H1 (cell line): ENCODE results near the gene NUAK1. TPM values are rescaled to one million over a fixed set of nuclear protein-coding genes. Genes with fewer than 3 reads are reported as not detected.

Experiments used
- CTCF ChIA-PET: fragments of 300-600 bp; sonication (Branson Sonifier 250); formaldehyde crosslinking; loops from one replicate; lab custom pipeline; 2021; ENCODE audit not compliant: partially characterized antibody; lab: Charles Lee
- POLR2A ChIA-PET: fragments of 300-600 bp; sonication (Branson Sonifier 250); formaldehyde crosslinking; loops from one replicate; lab custom pipeline; 2021; ENCODE audit warnings: inconsistent platforms; ENCODE audit not compliant: partially characterized antibody; lab: Charles Lee
- DNase-seq, 2 experiments: peaks; one replicate each; pipeline versions ENCODE4 v3.0.0 to v3.0.0-alpha.2; 2010 to 2022; ENCODE audit warnings: low spot score in 2 of 2, low read depth in 1 of 2, mixed read lengths in 1 of 2
- FAIRE-seq: peaks from 2 replicates; lab custom pipeline; 2011; peaks lifted over from hg19 to GRCh38; lab: Jason Lieb, UNC
- H2AFZ ChIP-seq: 2 replicates; pipeline ENCODE4 v1.8.1; 2012; ENCODE audit warnings: low read length, inconsistent platforms
- H2AK5ac ChIP-seq: 2 replicates; pipeline ENCODE4 v1.6.1; 2013; ENCODE audit warnings: low read depth, low read length
- H2BK120ac ChIP-seq: replicated peaks from 2 replicates; pipeline ENCODE3; 2013; ENCODE audit warnings: low read depth, low read length, inconsistent platforms
- H2BK12ac ChIP-seq: 2 replicates; pipeline ENCODE4 v1.6.1; 2013; ENCODE audit warnings: low read depth, low read length
- H2BK15ac ChIP-seq: 2 replicates; pipeline ENCODE4 v1.6.1; 2013; ENCODE audit warnings: low read length
- H2BK20ac ChIP-seq: 2 replicates; pipeline ENCODE4 v1.6.1; 2013; ENCODE audit warnings: low read length
- H2BK5ac ChIP-seq: 2 replicates; pipeline ENCODE4 v1.6.1; 2013; ENCODE audit warnings: low read depth, low read length
- H3K14ac ChIP-seq: 2 replicates; pipeline ENCODE4 v1.6.1; 2013; ENCODE audit warnings: inconsistent platforms; ENCODE audit not compliant: insufficient read length
- H3K18ac ChIP-seq: 2 replicates; pipeline ENCODE4 v1.6.1; 2013; ENCODE audit warnings: low read length; ENCODE audit errors: extremely low read depth
- H3K23ac ChIP-seq: 2 replicates; pipeline ENCODE4 v1.6.1; 2013; ENCODE audit warnings: inconsistent platforms; ENCODE audit not compliant: insufficient read length
- H3K23me2 ChIP-seq: 2 replicates; pipeline ENCODE4 v1.6.1; 2013; ENCODE audit warnings: low read depth, low read length
- H3K27ac ChIP-seq: 2 replicates; pipeline ENCODE4 v1.6.1; 2011; ENCODE audit warnings: low read depth, low read length, inconsistent platforms
- H3K27me3 ChIP-seq, 4 experiments: replicated peaks in 1 of 4; 1 replicate in 1 of 4; 2 replicates in 3 of 4; pipeline versions ENCODE4 v1.6.1 to v1.8.1; 2011 to 2013; ENCODE audit warnings: low read length in 3 of 4, mild to moderate bottlenecking in 3 of 4, inconsistent platforms in 2 of 4, mixed read lengths in 2 of 4, moderate library complexity in 1 of 4; ENCODE audit not compliant: control insufficient read depth in 3 of 4, insufficient read depth in 3 of 4; ENCODE audit errors: extremely low read depth in 1 of 4
- H3K36me3 ChIP-seq, 4 experiments: 2 replicates each; pipeline versions ENCODE4 v1.6.1 to v1.8.1; 2011 to 2013; ENCODE audit warnings: mild to moderate bottlenecking in 4 of 4, low read length in 3 of 4, moderate library complexity in 2 of 4, control low read depth in 1 of 4, inconsistent platforms in 1 of 4; ENCODE audit not compliant: insufficient read depth in 4 of 4, control insufficient read depth in 2 of 4
- H3K4ac ChIP-seq: replicated peaks from 2 replicates; pipeline ENCODE3; 2013; ENCODE audit warnings: low read length, low read depth, mixed read lengths, inconsistent platforms; ENCODE audit not compliant: insufficient read length
- H3K4me1 ChIP-seq, 4 experiments: replicated peaks in 1 of 4; 1 replicate in 1 of 4; 2 replicates in 3 of 4; pipeline versions ENCODE4 v1.6.1 to v1.8.1; 2011 to 2013; ENCODE audit warnings: low read length in 3 of 4, inconsistent platforms in 2 of 4, mixed read lengths in 1 of 4; ENCODE audit not compliant: insufficient read depth in 4 of 4, control insufficient read depth in 3 of 4
- H3K4me2 ChIP-seq, 2 experiments: 2 replicates each; pipeline versions ENCODE4 v1.6.1 to v1.8.1; 2011 to 2013; ENCODE audit warnings: low read depth in 2 of 2, low read length in 2 of 2, control low read depth in 1 of 2, inconsistent platforms in 1 of 2, mild to moderate bottlenecking in 1 of 2; ENCODE audit not compliant: insufficient read depth in 1 of 2
- H3K4me3 ChIP-seq, 4 experiments: fragments of 200-600, 300-600 bp in 1 of 4; sonication (generic), shearing (Covaris generic), sonication (Bioruptor Twin) in 1 of 4; 2 replicates each; pipeline versions ENCODE4 v1.5.1 to v1.8.1; 2011 to 2016; ENCODE audit warnings: low read length in 4 of 4, low read depth in 3 of 4, control low read depth in 2 of 4, inconsistent platforms in 2 of 4, mild to moderate bottlenecking in 2 of 4, mixed read lengths in 1 of 4, moderate library complexity in 1 of 4; ENCODE audit not compliant: insufficient read depth in 2 of 4; ENCODE audit errors: extremely low read depth in 1 of 4
- H3K56ac ChIP-seq: replicated peaks from 2 replicates; pipeline ENCODE3; 2013; ENCODE audit warnings: low read depth, mild to moderate bottlenecking, mixed read lengths, low read length, inconsistent platforms; ENCODE audit not compliant: insufficient read length
- H3K79me1 ChIP-seq: 2 replicates; pipeline ENCODE4 v1.6.1; 2013; ENCODE audit warnings: low read depth, low read length, control low read depth
- H3K79me2 ChIP-seq, 2 experiments: 2 replicates each; pipeline versions ENCODE4 v1.6.1 to v1.8.1; 2012 to 2013; ENCODE audit warnings: low read length in 2 of 2, mild to moderate bottlenecking in 2 of 2, inconsistent platforms in 1 of 2; ENCODE audit not compliant: insufficient read depth in 2 of 2, control insufficient read depth in 1 of 2
- H3K9ac ChIP-seq, 4 experiments: replicated peaks in 1 of 4; 1 replicate in 1 of 4; 2 replicates in 3 of 4; pipeline versions ENCODE4 v1.6.1 to v1.8.1; 2011 to 2013; ENCODE audit warnings: low read depth in 3 of 4, low read length in 3 of 4, control low read depth in 2 of 4, mild to moderate bottlenecking in 2 of 4, moderate library complexity in 2 of 4, inconsistent platforms in 1 of 4; ENCODE audit errors: extremely low read depth in 1 of 4
- H3K9me3 ChIP-seq, 2 experiments: 2 replicates each; pipeline versions ENCODE4 v1.6.1 to v1.8.1; 2012 to 2013; ENCODE audit warnings: mild to moderate bottlenecking in 2 of 2, moderate library complexity in 2 of 2, control low read depth in 1 of 2, inconsistent platforms in 1 of 2, low read depth in 1 of 2, low read length in 1 of 2, mixed read lengths in 1 of 2; ENCODE audit not compliant: insufficient read depth in 2 of 2
- H4K20me1 ChIP-seq, 2 experiments: replicated peaks in 1 of 2; 2 replicates each; pipeline versions ENCODE3 to v1.8.1; 2011 to 2013; ENCODE audit warnings: inconsistent platforms in 2 of 2, low read length in 2 of 2, mild to moderate bottlenecking in 1 of 2; ENCODE audit not compliant: insufficient read depth in 2 of 2, control insufficient read depth in 1 of 2
- H4K5ac ChIP-seq: 2 replicates; pipeline ENCODE4 v1.6.1; 2013; ENCODE audit warnings: low read length, low read depth, mixed read lengths, inconsistent platforms; ENCODE audit not compliant: insufficient read length
- H4K8ac ChIP-seq: 2 replicates; pipeline ENCODE4 v1.8.0; 2013; ENCODE audit warnings: mild to moderate bottlenecking, moderate library complexity, low read length, inconsistent platforms; ENCODE audit not compliant: insufficient read depth; ENCODE audit errors: extremely low read depth
- H4K91ac ChIP-seq: replicated peaks from 2 replicates; pipeline ENCODE3; 2013; ENCODE audit warnings: low read length, mixed read lengths, inconsistent platforms; ENCODE audit not compliant: insufficient read length
- FOSL1 ChIP-seq: IDR thresholded peaks from 2 replicates; pipeline ENCODE4 v1.6.1; 2011; ENCODE audit warnings: mild to moderate bottlenecking, low read depth, low read length, moderate library complexity; ENCODE audit not compliant: insufficient read depth
- JUND ChIP-seq: IDR thresholded peaks from 2 replicates; pipeline ENCODE4 v1.6.1; 2011; ENCODE audit warnings: mild to moderate bottlenecking, improper control_type of control experiment, low read length
- ZNF274 ChIP-seq: IDR thresholded peaks from 2 replicates; pipeline ENCODE4 v1.7.0; 2012; ENCODE audit warnings: low read length, borderline replicate concordance; ENCODE audit errors: extremely low read depth
- WGBS, 2 experiments: shearing (Covaris generic) in 1 of 2; methylation state at CpG; one replicate each; pipeline versions ENCODE4 v1.1.6 to v1.1.7; 2013 to 2015; ENCODE audit warnings: low lambda C conversion rate in 2 of 2, mixed read lengths in 2 of 2, inconsistent platforms in 1 of 2, low coverage in 1 of 2, missing lambda C conversion rate in 1 of 2; ENCODE audit not compliant: insufficient replicate concordance in 2 of 2, insufficient coverage in 1 of 2, insufficient read length in 1 of 2; ENCODE audit errors: extremely low coverage in 1 of 2, missing lambda C conversion rate in 1 of 2; 5-methylcytosine and 5-hydroxymethylcytosine counted together
- polyA plus RNA-seq, 7 experiments: library from polyadenylated mRNA; depleted of rRNA in 3 of 7; stranded (reverse) in 5 of 7; unstranded in 2 of 7; fragments of >200 nt in 5 of 7; fragments of 200-250 nt in 2 of 7; gene quantifications; 1 replicate in 5 of 7; 2 replicates in 1 of 7; 4 replicates in 1 of 7; pipeline versions ENCODE4 v1.2.1 to v1.2.3, GENCODE V29; 2011 to 2013; ENCODE audit warnings: missing spikeins in 2 of 7, mixed read lengths in 2 of 7
- total RNA-seq: library from RNA; stranded (reverse); fragmentation: NEBNext Ultra II Directional; extraction: Animal tissue kit (Norgen Biotek cat#: 25700); gene quantifications from 2 replicates; pipeline ENCODE4 v1.2.1, GENCODE V29; 2021
- TF ChIP-seq, protein P1 (sequence below), 3 experiments: IDR thresholded peaks; 1 replicate in 2 of 3; 2 replicates in 1 of 3; pipeline versions ENCODE4 v1.5.1 to v1.6.1; 2011; ENCODE audit warnings: low read length in 3 of 3, mild to moderate bottlenecking in 3 of 3, inconsistent platforms in 2 of 3, low read depth in 1 of 3, moderate library complexity in 1 of 3; ENCODE audit not compliant: insufficient read depth in 1 of 3; ENCODE audit errors: control extremely low read depth in 1 of 3

Gene NUAK1
- total and polyA plus RNA-seq, 2 of the 8 experiments (the other 6 are each of a cell fraction or from before 2014, with no cell fraction given): 6.7 to 18.2 TPM

DNA sequence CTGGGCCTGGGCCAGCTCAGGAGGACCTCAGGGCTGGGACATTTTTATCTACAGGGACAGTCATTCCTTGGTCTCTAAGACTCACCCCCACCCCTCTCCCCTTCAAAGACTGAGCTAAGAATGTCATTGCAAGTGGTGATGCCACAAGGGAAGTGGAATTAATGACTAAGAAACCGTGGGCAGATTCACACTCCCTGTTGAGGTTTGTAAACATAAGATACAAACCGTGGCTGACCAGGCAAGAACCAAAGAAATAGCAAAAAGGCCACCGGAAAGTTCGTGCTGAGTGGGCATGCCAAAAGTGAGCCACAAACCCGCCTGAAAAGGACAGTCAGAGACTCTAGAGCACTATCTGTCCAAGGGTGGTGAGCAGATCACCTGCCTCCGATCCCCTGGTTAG lies 25.7 kb downstream of the NUAK1 start:
- no peak for TF ChIP-seq FOSL1
- TF ChIP-seq, protein P1, sequence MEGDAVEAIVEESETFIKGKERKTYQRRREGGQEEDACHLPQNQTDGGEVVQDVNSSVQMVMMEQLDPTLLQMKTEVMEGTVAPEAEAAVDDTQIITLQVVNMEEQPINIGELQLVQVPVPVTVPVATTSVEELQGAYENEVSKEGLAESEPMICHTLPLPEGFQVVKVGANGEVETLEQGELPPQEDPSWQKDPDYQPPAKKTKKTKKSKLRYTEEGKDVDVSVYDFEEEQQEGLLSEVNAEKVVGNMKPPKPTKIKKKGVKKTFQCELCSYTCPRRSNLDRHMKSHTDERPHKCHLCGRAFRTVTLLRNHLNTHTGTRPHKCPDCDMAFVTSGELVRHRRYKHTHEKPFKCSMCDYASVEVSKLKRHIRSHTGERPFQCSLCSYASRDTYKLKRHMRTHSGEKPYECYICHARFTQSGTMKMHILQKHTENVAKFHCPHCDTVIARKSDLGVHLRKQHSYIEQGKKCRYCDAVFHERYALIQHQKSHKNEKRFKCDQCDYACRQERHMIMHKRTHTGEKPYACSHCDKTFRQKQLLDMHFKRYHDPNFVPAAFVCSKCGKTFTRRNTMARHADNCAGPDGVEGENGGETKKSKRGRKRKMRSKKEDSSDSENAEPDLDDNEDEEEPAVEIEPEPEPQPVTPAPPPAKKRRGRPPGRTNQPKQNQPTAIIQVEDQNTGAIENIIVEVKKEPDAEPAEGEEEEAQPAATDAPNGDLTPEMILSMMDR (IDR thresholded peaks at IDR 0.05; ENCODE audit: control extremely low read depth in 1 of 3, insufficient read depth in 1 of 3, low read depth in 1 of 3, low read length in 3 of 3): no peak
- TF ChIP-seq JUND: no peak
- no peak for TF ChIP-seq ZNF274
- Histone ChIP-seq H2AK5ac (no peak overlapping the region), H3K23ac (no peak overlapping the region), H3K27ac (no peak overlapping the region), H3K36me3 (no peaks in the 10 kb centered on the region), H2BK20ac (no peak overlapping the region), H3K4ac (no peak overlapping the region), H2BK15ac (no peak overlapping the region), H2BK5ac (no peak overlapping the region), H2BK12ac (no peak overlapping the region), H3K23me2 (no peaks in the 10 kb centered on the region), H3K9me3 (no peaks in the 10 kb centered on the region), H3K56ac (no peak overlapping the region), H3K27me3 (no peaks in the 10 kb centered on the region), H3K14ac (no peak overlapping the region), H4K20me1 (peaks cover 3 to 8% of the 10 kb centered on the region in 2 experiments), H4K5ac (no peak overlapping the region), H4K91ac (no peak overlapping the region), H3K79me1 (peaks cover 11% of the 10 kb centered on the region; the same call in 1 of the 2 replicates), H3K4me2 (no peak overlapping the region), H3K79me2 (peaks cover 8 to 88% of the 10 kb centered on the region in 2 experiments), H3K4me3 (no peak overlapping the region), H2AFZ (no peak overlapping the region), H2BK120ac (no peak overlapping the region), H3K4me1 (peaks cover 14 to 41% (median 30%) of the 10 kb centered on the region in 4 experiments), H4K8ac (no peak overlapping the region; the same call in 1 of the 2 replicates), H3K18ac (no peak overlapping the region), H3K9ac (no peak overlapping the region)
- POLR2A ChIA-PET: interaction anchor here (0.6 to 3.7 kb wide), 6 partner anchors 8 to 27 kb away, joined by 3 to 11 read pairs (median 4); no protein-coding TSS in a partner anchor
- DNase-seq (no peak), FAIRE-seq (no peak)
- whole genome bisulfite sequencing, 2 experiments: 81% methylated on average over 6 of the region's 6 CpGs; no CpG with 5 or more reads in 1 of the 2 experiments
- CTCF ChIA-PET: interaction anchor here (0.7 to 3.4 kb wide), 5 partner anchors 11 to 37 kb away, joined by 3 to 13 read pairs (median 4); no protein-coding TSS in a partner anchor
